DND-41 (cell line): ENCODE results near the gene DLK2.

Experiments used
- EZH2 ChIP-seq: IDR thresholded peaks from 3 replicates; pipeline ENCODE4 v1.6.1; 2012; ENCODE audit warnings: borderline replicate concordance, low read depth, mild to moderate bottlenecking, moderate library complexity, low read length, inconsistent platforms; ENCODE audit not compliant: severe bottlenecking
- TF ChIP-seq, protein P1 (sequence below): IDR thresholded peaks from 2 replicates; pipeline ENCODE4 v1.5.1; 2012; ENCODE audit warnings: borderline replicate concordance, low read length, moderate library complexity, mild to moderate bottlenecking; ENCODE audit not compliant: poor library complexity, severe bottlenecking; ENCODE audit errors: extremely low read depth

GRCh38 chr6:43500921-43501320, 45.6 kb upstream of the DLK2 start:
- TF ChIP-seq, protein P1, sequence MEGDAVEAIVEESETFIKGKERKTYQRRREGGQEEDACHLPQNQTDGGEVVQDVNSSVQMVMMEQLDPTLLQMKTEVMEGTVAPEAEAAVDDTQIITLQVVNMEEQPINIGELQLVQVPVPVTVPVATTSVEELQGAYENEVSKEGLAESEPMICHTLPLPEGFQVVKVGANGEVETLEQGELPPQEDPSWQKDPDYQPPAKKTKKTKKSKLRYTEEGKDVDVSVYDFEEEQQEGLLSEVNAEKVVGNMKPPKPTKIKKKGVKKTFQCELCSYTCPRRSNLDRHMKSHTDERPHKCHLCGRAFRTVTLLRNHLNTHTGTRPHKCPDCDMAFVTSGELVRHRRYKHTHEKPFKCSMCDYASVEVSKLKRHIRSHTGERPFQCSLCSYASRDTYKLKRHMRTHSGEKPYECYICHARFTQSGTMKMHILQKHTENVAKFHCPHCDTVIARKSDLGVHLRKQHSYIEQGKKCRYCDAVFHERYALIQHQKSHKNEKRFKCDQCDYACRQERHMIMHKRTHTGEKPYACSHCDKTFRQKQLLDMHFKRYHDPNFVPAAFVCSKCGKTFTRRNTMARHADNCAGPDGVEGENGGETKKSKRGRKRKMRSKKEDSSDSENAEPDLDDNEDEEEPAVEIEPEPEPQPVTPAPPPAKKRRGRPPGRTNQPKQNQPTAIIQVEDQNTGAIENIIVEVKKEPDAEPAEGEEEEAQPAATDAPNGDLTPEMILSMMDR: no peak
- no peak for TF ChIP-seq EZH2
